Prostate gland (tissue), 2 donors: Measurements from ENCODE around the gene ACOT8. TPM values are rescaled to one million over a fixed set of nuclear protein-coding genes. Genes with fewer than 3 reads are reported as not detected.
A peak's percentile ranks its signal among the peaks of the same experiment; 100 is the strongest.

Experiments
- DNase-seq: peaks from one replicate; pipeline ENCODE4 v3.0.0-alpha.2; 2019; ENCODE audit warnings: low spot score
- H3K27ac ChIP-seq, 2 donors: fragments of 200-600 bp; sonication (generic); 2 replicates each; pipeline ENCODE4 v1.5.1; 2017 to 2019
- H3K27me3 ChIP-seq: fragments of 200-600 bp; sonication (generic); replicated peaks from 2 replicates; pipeline ENCODE4 v1.5.1; 2019; ENCODE audit not compliant: insufficient read depth
- H3K36me3 ChIP-seq, 2 donors: fragments of 200-600 bp; sonication (generic); 1 replicate in 1 of 2; 2 replicates in 1 of 2; pipeline versions ENCODE4 v1.5.1 to v1.8.1; 2017 to 2019
- H3K4me1 ChIP-seq: fragments of 200-600 bp; sonication (generic); replicated peaks from 2 replicates; pipeline ENCODE4 v1.5.1; 2019
- H3K4me3 ChIP-seq, 2 donors: fragments of 200-600 bp; sonication (generic); 2 replicates each; pipeline ENCODE4 v1.5.1; 2017 to 2019
- H3K9me3 ChIP-seq: fragments of 200-600 bp; sonication (generic); 2 replicates; pipeline ENCODE4 v1.5.1; 2017
- POLR2A ChIP-seq: fragments of 450-650 bp; IDR thresholded peaks from one replicate; pipeline ENCODE4 v1.6.1; 2016; ENCODE audit warnings: antibody characterized with exemption, mild to moderate bottlenecking
- POLR2AphosphoS5 ChIP-seq: sonication (generic); formaldehyde crosslinking; IDR thresholded peaks from one replicate; pipeline ENCODE4 v1.6.1; 2017; ENCODE audit warnings: antibody characterized with exemption
- WGBS: methylation state at CpG from one replicate; pipeline ENCODE4 v1.1.5; 2018; 5-methylcytosine and 5-hydroxymethylcytosine counted together
- intact Hi-C: fragments of 100-400 bp; cut with DNase I; formaldehyde crosslinking; loops from one replicate; pipeline ENCODE4 v1.14.2; 2022
- total RNA-seq, 2 donors: library from RNA; depleted of rRNA; stranded (reverse); fragments of >200 nt; gene quantifications; one replicate each; pipeline ENCODE4 v1.1.0, GENCODE V29; 2016
- TF ChIP-seq, protein P1 (sequence below), 4 experiments: fragments of 200-600 bp in 2 of 4; fragments of 450-650 bp in 2 of 4; sonication (generic) in 2 of 4; IDR thresholded peaks; 1 replicate in 3 of 4; 2 replicates in 1 of 4; pipeline ENCODE4 v1.5.1; 2016 to 2019; ENCODE audit warnings: antibody characterized with exemption in 4 of 4, mild to moderate bottlenecking in 2 of 4, moderate library complexity in 2 of 4

Gene ACOT8
- total RNA-seq, 2 donors from 2014 or later, result 57.4 to 68.1 TPM

DNA sequence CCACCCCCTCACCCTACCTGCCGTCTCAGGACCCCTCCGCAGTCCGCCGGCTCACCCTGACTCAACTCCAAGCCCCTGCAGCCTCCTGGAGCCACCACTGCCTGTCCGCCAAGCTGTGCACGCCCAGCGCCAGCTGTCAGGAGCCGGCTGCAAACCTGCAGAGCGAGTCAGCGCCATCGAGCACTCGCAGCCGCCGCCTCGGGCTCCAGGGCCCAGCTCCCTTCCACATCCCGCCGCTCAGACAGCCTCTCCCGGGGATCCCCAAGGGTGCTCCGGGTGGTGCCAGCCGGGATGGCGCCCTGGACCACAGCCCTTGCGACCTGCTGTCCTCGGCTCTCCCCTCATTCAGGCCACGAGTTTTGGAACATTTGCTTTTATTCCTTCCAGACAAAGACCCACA is 34.3 kb downstream of the ACOT8 start:
- H3K4me1 ChIP-seq, result no peaks in the 10 kb centered on the region
- DNase-seq, result peak; percentile 22

DNA sequence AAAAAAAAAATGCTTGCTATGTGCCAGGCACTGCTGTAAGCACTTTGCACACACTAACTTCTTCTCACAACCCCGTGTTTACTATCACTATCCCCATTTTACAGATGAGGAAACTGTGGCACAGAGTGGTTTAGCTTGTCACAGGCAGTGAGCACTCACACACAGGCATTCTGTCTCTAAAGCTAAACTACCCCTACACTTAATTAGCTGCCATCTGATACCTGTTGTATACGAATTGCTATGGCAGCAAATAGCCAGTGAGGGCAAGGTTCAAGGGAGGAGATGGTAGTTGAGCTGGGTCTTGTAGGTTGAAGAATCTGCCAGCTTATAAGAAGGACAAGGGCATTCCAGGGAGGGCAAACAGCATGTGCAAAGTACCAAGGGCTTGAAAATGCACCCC is 35.2 kb downstream of the ACOT8 start:
- H3K27me3 ChIP-seq, result no peaks in the 10 kb centered on the region
- no peaks in the 10 kb centered on the region for H3K4me1 ChIP-seq
- H3K27ac ChIP-seq, result no peak overlapping the region
- H3K9me3 ChIP-seq, result no peaks in the 10 kb centered on the region
- no peak overlapping the region for H3K4me3 ChIP-seq
- no peaks in the 10 kb centered on the region for H3K36me3 ChIP-seq
- no peak for TF ChIP-seq POLR2A
- TF ChIP-seq POLR2AphosphoS5, result no peak
- TF ChIP-seq, protein P1, sequence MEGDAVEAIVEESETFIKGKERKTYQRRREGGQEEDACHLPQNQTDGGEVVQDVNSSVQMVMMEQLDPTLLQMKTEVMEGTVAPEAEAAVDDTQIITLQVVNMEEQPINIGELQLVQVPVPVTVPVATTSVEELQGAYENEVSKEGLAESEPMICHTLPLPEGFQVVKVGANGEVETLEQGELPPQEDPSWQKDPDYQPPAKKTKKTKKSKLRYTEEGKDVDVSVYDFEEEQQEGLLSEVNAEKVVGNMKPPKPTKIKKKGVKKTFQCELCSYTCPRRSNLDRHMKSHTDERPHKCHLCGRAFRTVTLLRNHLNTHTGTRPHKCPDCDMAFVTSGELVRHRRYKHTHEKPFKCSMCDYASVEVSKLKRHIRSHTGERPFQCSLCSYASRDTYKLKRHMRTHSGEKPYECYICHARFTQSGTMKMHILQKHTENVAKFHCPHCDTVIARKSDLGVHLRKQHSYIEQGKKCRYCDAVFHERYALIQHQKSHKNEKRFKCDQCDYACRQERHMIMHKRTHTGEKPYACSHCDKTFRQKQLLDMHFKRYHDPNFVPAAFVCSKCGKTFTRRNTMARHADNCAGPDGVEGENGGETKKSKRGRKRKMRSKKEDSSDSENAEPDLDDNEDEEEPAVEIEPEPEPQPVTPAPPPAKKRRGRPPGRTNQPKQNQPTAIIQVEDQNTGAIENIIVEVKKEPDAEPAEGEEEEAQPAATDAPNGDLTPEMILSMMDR (IDR thresholded peaks at IDR 0.05), result no peak
- no peak for DNase-seq
- WGBS, result 79% methylated on average over 2 of the region's 2 CpGs
- intact Hi-C loops, result loop anchor here (5.0 kb wide), 1 partner anchor 35 kb away; the partner anchor contains the start of genes ACOT8 and ZSWIM3

More for the DNA sequence above, 34.3 kb downstream of the ACOT8 start:
- intact Hi-C loops, result loop anchor here (5.0 kb wide), 1 partner anchor 34 kb away; the partner anchor contains the start of genes ACOT8 and ZSWIM3
- TF ChIP-seq POLR2A (no peak), POLR2AphosphoS5 (no peak)
- TF ChIP-seq, protein P1 (IDR thresholded peaks at IDR 0.05), result no peak
- 5% methylated on average over 21 of the region's 24 CpGs for whole genome bisulfite sequencing
- Histone ChIP-seq H3K9me3 (no peaks in the 10 kb centered on the region), H3K36me3 (no peaks in the 10 kb centered on the region), H3K4me3 (peak overlapping the region in 1 of 2 donors; percentile 4), H3K27ac (no peak overlapping the region), H3K27me3 (no peaks in the 10 kb centered on the region)

DNA sequence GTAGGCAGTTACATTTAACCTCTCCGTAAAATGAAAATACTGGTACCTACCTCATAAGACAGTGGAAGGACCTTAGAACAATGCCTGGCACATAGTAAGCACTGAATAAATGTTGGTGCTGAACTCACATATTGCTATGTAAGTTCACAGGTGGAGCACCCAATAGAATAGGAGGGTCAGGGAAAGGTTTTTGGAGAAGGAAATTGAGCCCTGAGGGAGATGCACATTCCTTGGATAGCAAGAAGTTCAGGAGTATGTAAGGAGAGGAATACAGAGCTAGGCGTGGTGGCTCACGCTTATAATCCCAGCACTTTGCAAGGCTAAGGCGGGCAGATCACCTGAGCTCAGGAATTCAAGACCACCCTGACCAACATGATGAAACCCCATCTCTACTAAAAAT is 37.7 kb downstream of the ACOT8 start:
- H3K4me3 ChIP-seq, result no peak overlapping the region

DNA sequence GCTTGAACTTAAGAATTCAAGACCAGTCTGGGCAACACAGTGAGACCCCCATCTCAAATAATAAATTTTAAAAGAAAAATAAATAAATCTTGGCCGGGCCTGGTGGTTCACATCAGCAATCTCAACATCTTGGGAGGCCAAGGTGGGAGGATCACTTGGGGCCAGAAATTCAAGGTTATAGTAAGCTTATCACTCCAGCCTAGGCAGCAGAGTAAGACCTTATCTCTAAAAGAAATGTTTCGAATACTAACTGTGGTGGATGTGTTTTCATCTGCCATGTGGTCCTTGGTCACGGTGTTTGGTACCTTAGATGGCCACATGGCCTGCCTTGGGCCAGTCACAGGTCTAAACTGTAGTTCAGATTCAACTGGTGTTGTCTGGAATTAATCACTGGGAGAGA is 39.0 kb downstream of the ACOT8 start:
- Histone ChIP-seq H3K4me1 (no peaks in the 10 kb centered on the region), H3K36me3 (no peaks in the 10 kb centered on the region), H3K4me3 (no peak overlapping the region), H3K27ac (no peak overlapping the region), H3K27me3 (no peaks in the 10 kb centered on the region), H3K9me3 (no peaks in the 10 kb centered on the region)
- 69% methylated on average over 3 of the region's 3 CpGs for WGBS
- intact Hi-C loops, result no loop called here
- no peak for DNase-seq
- TF ChIP-seq, protein P1 (IDR thresholded peaks at IDR 0.05), result no peak
- TF ChIP-seq POLR2A, result no peak
- TF ChIP-seq POLR2AphosphoS5, result no peak

More for the DNA sequence above, 37.7 kb downstream of the ACOT8 start:
- TF ChIP-seq, protein P1 (IDR thresholded peaks at IDR 0.05), result no peak
- TF ChIP-seq POLR2A, result no peak
- TF ChIP-seq POLR2AphosphoS5, result no peak
- H3K27ac ChIP-seq, result no peak overlapping the region
- no peaks in the 10 kb centered on the region for H3K27me3 ChIP-seq
- H3K9me3 ChIP-seq, result no peaks in the 10 kb centered on the region
- no peak for DNase-seq
- H3K36me3 ChIP-seq, result no peaks in the 10 kb centered on the region
- intact Hi-C loops, result no loop called here
- H3K4me1 ChIP-seq, result no peaks in the 10 kb centered on the region
- 93% methylated on average over 4 of the region's 4 CpGs for WGBS

DNA sequence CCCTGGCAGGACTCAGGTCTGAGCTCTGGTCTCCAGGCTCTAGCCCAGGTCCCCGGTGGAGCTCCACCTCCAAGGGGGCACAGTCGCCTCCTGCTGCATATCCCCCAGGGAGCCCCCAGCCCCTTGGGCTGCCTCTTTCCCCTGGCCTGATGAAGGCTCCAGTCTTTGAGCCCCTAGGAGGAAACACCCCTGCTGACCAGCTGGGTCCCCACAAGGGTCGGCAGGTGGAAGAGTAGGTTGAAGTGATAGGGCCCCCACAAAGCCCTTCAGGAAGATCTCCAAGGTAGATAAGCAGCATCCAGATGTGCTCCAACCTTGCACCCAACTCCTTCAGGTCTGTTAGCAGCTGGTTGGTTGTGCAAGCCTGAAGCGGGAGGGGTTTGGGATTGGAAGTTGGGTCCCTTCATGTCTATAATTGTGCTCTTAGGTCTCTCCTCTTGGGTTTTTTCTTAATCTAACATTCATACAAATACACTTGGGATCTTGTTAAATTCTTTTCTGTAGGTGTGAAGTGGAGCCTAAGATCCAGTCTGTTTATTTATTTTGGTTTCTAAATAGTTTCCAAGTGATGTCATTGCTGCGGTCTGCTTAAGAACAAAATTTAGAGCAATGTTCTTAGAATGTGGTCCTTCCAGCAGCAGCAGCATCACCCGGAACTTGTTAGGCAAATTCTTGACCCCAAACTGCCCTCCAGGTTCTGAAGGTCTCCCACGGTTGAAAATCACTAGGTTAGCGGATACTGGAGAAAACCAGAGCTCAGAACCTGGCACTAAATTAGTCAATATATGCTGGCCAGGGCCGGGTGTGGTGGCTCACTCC is 39.6 kb downstream of the ACOT8 start:
- Histone ChIP-seq H3K4me3 (no peak overlapping the region), H3K36me3 (no peaks in the 10 kb centered on the region), H3K9me3 (no peaks in the 10 kb centered on the region), H3K27me3 (no peaks in the 10 kb centered on the region), H3K27ac (no peak overlapping the region), H3K4me1 (peaks cover 3% of the 10 kb centered on the region)
- WGBS, result 59% methylated on average over 7 of the region's 9 CpGs
- intact Hi-C loops, result no loop called here
- DNase-seq, result no peak
- TF ChIP-seq POLR2AphosphoS5 (no peak), POLR2A (no peak)
- TF ChIP-seq, protein P1 (IDR thresholded peaks at IDR 0.05), result no peak
